HG02970 (cell line): Measurements from ENCODE around the gene GPRC6A.
"Not testable (repeated sequence)": the region's sequence is repeated elsewhere in the genome, so short reads cannot be mapped to it uniquely, and the experiment has no call there.

Source experiments
- ATAC-seq: cut with Tn5 transposase; IDR thresholded peaks from one replicate; pipeline ENCODE4 v1.9.1; 2021; ENCODE audit warnings: mild to moderate bottlenecking, moderate library complexity, moderate number of reproducible peaks; ENCODE audit not compliant: unreplicated experiment, low FRiP score

The GPRC6A gene

GRCh38 chr6:116828983-116829382, at the start of gene GPRC6A:
Gene GPRC6A (minus strand): TSS chr6:116829083. CDS start chr6:116829013, 70 bp downstream.
- no peak for ATAC-seq

- ATAC-seq, result no peak
These were observed 48.9 kb upstream of the GPRC6A start for GRCh38 chr6:116877743-116878142.

- no peak for ATAC-seq
These were observed 48.0 kb upstream of the GPRC6A start, which contains the start of gene RFX6 for GRCh38 chr6:116876635-116877611. Gene RFX6 (plus strand): TSS chr6:116877242. CDS start chr6:116877276, 34 bp downstream.

- ATAC-seq, result no peak
These were observed 47.2 kb upstream of the GPRC6A start for GRCh38 chr6:116876107-116876506.

GRCh38 chr6:116872771-116873170, 43.9 kb upstream of the GPRC6A start:
- no peak for ATAC-seq

- no peak for ATAC-seq
These were observed 37.5 kb upstream of the GPRC6A start for GRCh38 chr6:116866281-116866871.

- ATAC-seq, result no peak
These were observed 30.4 kb upstream of the GPRC6A start for GRCh38 chr6:116859264-116859663.

GRCh38 chr6:116858060-116858459, 29.2 kb upstream of the GPRC6A start:
- no peak for ATAC-seq

- no peak for ATAC-seq
These were observed 18.3 kb upstream of the GPRC6A start for GRCh38 chr6:116847227-116847626.

GRCh38 chr6:116842459-116842858, 13.6 kb upstream of the GPRC6A start:
- no peak for ATAC-seq

- no peak for ATAC-seq
These were observed 11.2 kb upstream of the GPRC6A start for GRCh38 chr6:116840091-116840490.

- ATAC-seq, result no peak
These were observed 7.9 kb upstream of the GPRC6A start for GRCh38 chr6:116836606-116837342.

- not testable (repeated sequence) for ATAC-seq
These were observed 5.6 kb upstream of the GPRC6A start for GRCh38 chr6:116834526-116834925.

- ATAC-seq, result no peak
These were observed 1.2 kb downstream of the GPRC6A start for GRCh38 chr6:116827561-116828240.

- ATAC-seq, result not testable (repeated sequence)
These were observed 12.5 kb downstream of the GPRC6A start for GRCh38 chr6:116816336-116816735.

- ATAC-seq, result no peak
These were observed 16.7 kb downstream of the GPRC6A start for GRCh38 chr6:116812051-116812650.

- no peak for ATAC-seq
These were observed 26.9 kb downstream of the GPRC6A start for GRCh38 chr6:116801971-116802370.

GRCh38 chr6:116799945-116800344, 28.9 kb downstream of the GPRC6A start:
- no peak for ATAC-seq

- ATAC-seq, result no peak
These were observed 31.3 kb downstream of the GPRC6A start for GRCh38 chr6:116797585-116797984.

GRCh38 chr6:116793224-116793623, 35.7 kb downstream of the GPRC6A start:
- ATAC-seq, result no peak
